ENCODE measurements around the gene LSM6. TPM values are rescaled to one million over a fixed set of nuclear protein-coding genes. Genes with fewer than 3 reads are reported as not detected.

LSM6 gene
- total RNA-seq, 4 donors from 2014 or later = 12.7 to 31.0 (median 15.5) TPM

GRCh38 chr4:146142768-146143167 is 32.8 kb upstream of the LSM6 start:
- TF ChIP-seq CTCF (IDR thresholded peaks at IDR 0.05 in 4 of 5, conservative IDR thresholded peaks at IDR 0.05 in 1 of 5) = no peak
- TF ChIP-seq POLR2A (IDR thresholded peaks at IDR 0.05) = no peak
- no peak overlapping the region for H3K4me3 ChIP-seq
- H3K4me1 ChIP-seq = no peaks in the 10 kb centered on the region
- DNase-seq (no peak), ATAC-seq (no peak)
- in situ Hi-C loops (cut with MboI; ENCODE audit: low sequenced_read_pairs in 4 of 4) (no loop called here), intact Hi-C loops (cut with DNase I; ENCODE audit: low total_unique reads) (no loop called here)
- H3K9me3 ChIP-seq = no peaks in the 10 kb centered on the region
- H3K27me3 ChIP-seq = no peaks in the 10 kb centered on the region
- H3K36me3 ChIP-seq = no peaks in the 10 kb centered on the region
- H3K27ac ChIP-seq = no peak overlapping the region

GRCh38 chr4:146143888-146144287 is 31.6 kb upstream of the LSM6 start:
- intact Hi-C loops (cut with DNase I; ENCODE audit: low total_unique reads) (no loop called here), in situ Hi-C loops (cut with MboI; ENCODE audit: low sequenced_read_pairs in 4 of 4) (no loop called here)
- no peak overlapping the region for H3K4me3 ChIP-seq

GRCh38 chr4:146146918-146147317 is 28.6 kb upstream of the LSM6 start:
- TF ChIP-seq POLR2A (IDR thresholded peaks at IDR 0.05) (no peak), CTCF (IDR thresholded peaks at IDR 0.05 in 4 of 5, conservative IDR thresholded peaks at IDR 0.05 in 1 of 5) (no peak)
- in situ Hi-C loops (cut with MboI; ENCODE audit: low sequenced_read_pairs in 4 of 4) = no loop called here
- no peaks in the 10 kb centered on the region for H3K36me3 ChIP-seq
- H3K27me3 ChIP-seq = no peaks in the 10 kb centered on the region
- no peaks in the 10 kb centered on the region for H3K9me3 ChIP-seq
- DNase-seq (no peak), ATAC-seq (no peak)
- no peaks in the 10 kb centered on the region for H3K4me1 ChIP-seq
- intact Hi-C loops (cut with DNase I; ENCODE audit: low total_unique reads) = no loop called here
- H3K4me3 ChIP-seq = no peak overlapping the region
- H3K27ac ChIP-seq = no peak overlapping the region

More at GRCh38 chr4:146143888-146144287, 31.6 kb upstream of the LSM6 start:
- Histone ChIP-seq H3K36me3 (no peaks in the 10 kb centered on the region), H3K27me3 (no peaks in the 10 kb centered on the region), H3K9me3 (no peaks in the 10 kb centered on the region), H3K4me1 (no peaks in the 10 kb centered on the region), H3K27ac (no peak overlapping the region)
- TF ChIP-seq CTCF (IDR thresholded peaks at IDR 0.05 in 4 of 5, conservative IDR thresholded peaks at IDR 0.05 in 1 of 5) (no peak), POLR2A (IDR thresholded peaks at IDR 0.05) (no peak)
- DNase-seq = no peak
- no peak for ATAC-seq

- Histone ChIP-seq H3K4me3 (no peak overlapping the region), H3K27me3 (no peaks in the 10 kb centered on the region), H3K36me3 (no peaks in the 10 kb centered on the region), H3K4me1 (no peaks in the 10 kb centered on the region), H3K27ac (no peak overlapping the region), H3K9me3 (no peaks in the 10 kb centered on the region)
- DNase-seq (no peak), ATAC-seq (no peak)
- in situ Hi-C loops (cut with MboI; ENCODE audit: low sequenced_read_pairs in 4 of 4) = no loop called here
- intact Hi-C loops (cut with DNase I; ENCODE audit: low total_unique reads) = no loop called here
- no peak for TF ChIP-seq CTCF (IDR thresholded peaks at IDR 0.05 in 4 of 5, conservative IDR thresholded peaks at IDR 0.05 in 1 of 5)
- no peak for TF ChIP-seq POLR2A (IDR thresholded peaks at IDR 0.05)
Observed at GRCh38 chr4:146148021-146148420, 27.5 kb upstream of the LSM6 start.

GRCh38 chr4:146154057-146154456 is 21.5 kb upstream of the LSM6 start:
- H3K27me3 ChIP-seq = no peaks in the 10 kb centered on the region
- H3K27ac ChIP-seq = no peak overlapping the region
- in situ Hi-C loops (cut with MboI; ENCODE audit: low sequenced_read_pairs in 4 of 4) (no loop called here), intact Hi-C loops (cut with DNase I; ENCODE audit: low total_unique reads) (no loop called here)
- no peak overlapping the region for H3K4me3 ChIP-seq
- DNase-seq (no peak), ATAC-seq (no peak)
- H3K36me3 ChIP-seq = no peaks in the 10 kb centered on the region
- no peaks in the 10 kb centered on the region for H3K4me1 ChIP-seq
- no peak for TF ChIP-seq POLR2A (IDR thresholded peaks at IDR 0.05)
- no peak for TF ChIP-seq CTCF (IDR thresholded peaks at IDR 0.05 in 4 of 5, conservative IDR thresholded peaks at IDR 0.05 in 1 of 5)
- H3K9me3 ChIP-seq = no peaks in the 10 kb centered on the region
